OCI-LY7 (cell line): ENCODE measurements around the gene KCNE4. TPM values are rescaled to one million over a fixed set of nuclear protein-coding genes. Genes with fewer than 3 reads are reported as not detected.

Source experiments
- BruUV-seq: library from RNA; stranded (reverse); fragments of 400-500 nt; replicated peaks from 2 replicates; lab custom pipeline; 2021; lab: Mats Ljungman, UMichigan
- CTCF ChIA-PET: fragments of 300-600 bp; sonication (Branson Sonifier 250); formaldehyde crosslinking; loops from one replicate; lab custom pipeline; 2022; ENCODE audit warnings: antibody characterized with exemption; ENCODE audit not compliant: unreplicated experiment; lab: Charles Lee
- POLR2A ChIA-PET: fragments of 300-600 bp; sonication (Branson Sonifier 250); formaldehyde crosslinking; loops from one replicate; lab custom pipeline; 2022; ENCODE audit warnings: antibody characterized with exemption; lab: Charles Lee
- DNase-seq: peaks from one replicate; pipeline ENCODE4 v3.0.0-alpha.2; 2015; ENCODE audit warnings: low spot score
- H2AFZ ChIP-seq: fragments of 200-600 bp; sonication (generic), shearing (Covaris generic); 2 replicates; pipeline ENCODE4 v1.6.1; 2014; ENCODE audit warnings: mild to moderate bottlenecking, antibody characterized with exemption, low read length, moderate library complexity
- H3K27ac ChIP-seq: fragments of 200-600 bp; sonication (generic); 2 replicates; pipeline ENCODE4 v1.5.1; 2014; ENCODE audit warnings: mixed run types, low read depth, mild to moderate bottlenecking, moderate library complexity, low read length, inconsistent platforms; ENCODE audit not compliant: poor library complexity, severe bottlenecking
- H3K36me3 ChIP-seq: fragments of 200-600 bp; sonication (generic); 2 replicates; pipeline ENCODE4 v1.6.1; 2014; ENCODE audit warnings: mild to moderate bottlenecking, antibody characterized with exemption, low read length, moderate library complexity, mixed read lengths; ENCODE audit not compliant: insufficient read depth
- H3K4me1 ChIP-seq: fragments of 200-600 bp; sonication (generic); 2 replicates; pipeline ENCODE4 v1.5.1; 2014; ENCODE audit warnings: mild to moderate bottlenecking, low read length; ENCODE audit not compliant: insufficient read depth, poor library complexity, severe bottlenecking
- H3K4me2 ChIP-seq: fragments of 200-600 bp; sonication (generic); 2 replicates; pipeline ENCODE4 v1.6.1; 2014; ENCODE audit warnings: mild to moderate bottlenecking, low read length
- H3K4me3 ChIP-seq: fragments of 200-600 bp; sonication (generic); 2 replicates; pipeline ENCODE4 v1.5.1; 2014; ENCODE audit warnings: mild to moderate bottlenecking, low read depth, low read length; ENCODE audit not compliant: poor library complexity, severe bottlenecking
- H3K79me2 ChIP-seq: fragments of 200-600 bp; sonication (generic); 2 replicates; pipeline ENCODE4 v1.6.1; 2016; ENCODE audit warnings: low read depth, mild to moderate bottlenecking, low read length, moderate library complexity, mixed read lengths; ENCODE audit not compliant: insufficient read depth
- H3K9me2 ChIP-seq: fragments of 200-600 bp; sonication (generic); 2 replicates; pipeline ENCODE4 v1.6.1; 2016; ENCODE audit warnings: mild to moderate bottlenecking, low read length, mixed read lengths; ENCODE audit not compliant: insufficient read depth
- H3K9me3 ChIP-seq: fragments of 200-600 bp; sonication (generic); 2 replicates; pipeline ENCODE4 v1.6.1; 2014; ENCODE audit warnings: mild to moderate bottlenecking, mixed run types, low read length, mixed read lengths
- H4K20me1 ChIP-seq: fragments of 200-600 bp; sonication (generic); 2 replicates; pipeline ENCODE4 v1.6.1; 2014; ENCODE audit warnings: mild to moderate bottlenecking, antibody characterized with exemption, low read length, moderate library complexity, mixed read lengths; ENCODE audit not compliant: insufficient read depth
- CTCF ChIP-seq: fragments of 200-600 bp; sonication (generic); conservative IDR thresholded peaks from 2 replicates; pipeline ENCODE4 v1.5.1; 2014; ENCODE audit warnings: mild to moderate bottlenecking, antibody characterized with exemption, low read length, moderate library complexity, mixed read lengths
- EZH2phosphoT487 ChIP-seq: fragments of 200-600 bp; sonication (generic); IDR thresholded peaks from 2 replicates; pipeline ENCODE4 v1.6.1; 2018; ENCODE audit warnings: low read depth, borderline replicate concordance, mild to moderate bottlenecking, mixed run types, antibody characterized with exemption, low read length, moderate library complexity, mixed read lengths
- intact Hi-C: fragments of 100-400 bp; cut with micrococcal nuclease; formaldehyde crosslinking; loops from one replicate; pipeline ENCODE4 v1.10.0; 2022; ENCODE audit not compliant: unreplicated experiment
- total RNA-seq, 2 experiments: library from RNA; depleted of rRNA in 1 of 2; stranded (reverse); fragments of >200 nt in 1 of 2; shearing (Covaris generic) in 1 of 2; gene quantifications; 2 replicates each; pipeline ENCODE4 v1.2.3, GENCODE V29; 2014 to 2022

The KCNE4 gene
- total RNA-seq, 2 experiments from 2014 or later: not detected

- no peak for TF ChIP-seq EZH2phosphoT487
- TF ChIP-seq CTCF: no peak
- Histone ChIP-seq H3K9me3 (no peaks in the 10 kb centered on the region), H3K4me3 (no peak overlapping the region), H3K4me2 (no peak overlapping the region), H2AFZ (no peak overlapping the region), H3K79me2 (no peaks in the 10 kb centered on the region), H4K20me1 (no peaks in the 10 kb centered on the region), H3K9me2 (no peaks in the 10 kb centered on the region), H3K27ac (no peak overlapping the region), H3K36me3 (no peaks in the 10 kb centered on the region), H3K4me1 (no peaks in the 10 kb centered on the region)
- ChIA-PET CTCF (no interaction called here), POLR2A (interaction anchor here (0.6 to 1.6 kb wide), 3 partner anchors 11 to 76 kb away, joined by 3 to 4 read pairs (median 3); no protein-coding TSS in a partner anchor)
- BruUV-seq: no TSS peak
- no peak for DNase-seq
- intact Hi-C loops: no loop called here
Measured at GRCh38 chr2:223099561-223099960, 47.6 kb downstream of the KCNE4 start.

- BruUV-seq: no TSS peak
- Histone ChIP-seq H3K4me1 (no peaks in the 10 kb centered on the region), H2AFZ (no peak overlapping the region), H3K9me3 (no peaks in the 10 kb centered on the region), H3K9me2 (no peaks in the 10 kb centered on the region), H4K20me1 (no peaks in the 10 kb centered on the region), H3K79me2 (no peaks in the 10 kb centered on the region), H3K4me2 (no peak overlapping the region), H3K27ac (no peak overlapping the region), H3K36me3 (no peaks in the 10 kb centered on the region), H3K4me3 (no peak overlapping the region)
- no peak for TF ChIP-seq EZH2phosphoT487
- TF ChIP-seq CTCF: no peak
- DNase-seq: no peak
- CTCF ChIA-PET: no interaction called here
- intact Hi-C loops: loop anchor here (2.0 kb wide), 1 partner anchor 129 kb away; no protein-coding TSS in a partner anchor
- POLR2A ChIA-PET: interaction anchor here (0.6 to 1.6 kb wide), 2 partner anchors 10 to 77 kb away, joined by 3 to 4 read pairs; no protein-coding TSS in a partner anchor
Measured at GRCh38 chr2:223100061-223100511, 48.1 kb downstream of the KCNE4 start.

GRCh38 chr2:223101340-223102039 is 49.5 kb downstream of the KCNE4 start:
- Histone ChIP-seq H3K4me2 (no peak overlapping the region), H3K9me2 (no peaks in the 10 kb centered on the region), H3K79me2 (no peaks in the 10 kb centered on the region), H3K9me3 (no peaks in the 10 kb centered on the region), H3K4me3 (no peak overlapping the region), H4K20me1 (no peaks in the 10 kb centered on the region), H2AFZ (no peak overlapping the region), H3K27ac (no peak overlapping the region), H3K4me1 (no peaks in the 10 kb centered on the region), H3K36me3 (no peaks in the 10 kb centered on the region)
- CTCF ChIA-PET: no interaction called here
- peak; percentile 16 for DNase-seq
- TF ChIP-seq EZH2phosphoT487: no peak
- TF ChIP-seq CTCF: peak; percentile 63; the same call in 1 of the 2 replicates
- POLR2A ChIA-PET: no interaction called here
- BruUV-seq: no TSS peak
- intact Hi-C loops: loop anchor here (2.0 kb wide), 1 partner anchor 131 kb away; no protein-coding TSS in a partner anchor
